H1 (cell line): ENCODE results near the gene TAF4. TPM values are rescaled to one million over a fixed set of nuclear protein-coding genes. Genes with fewer than 3 reads are reported as not detected.

Experiments used
- CTCF ChIA-PET: fragments of 300-600 bp; sonication (Branson Sonifier 250); formaldehyde crosslinking; loops from one replicate; lab custom pipeline; 2021; ENCODE audit not compliant: partially characterized antibody; lab: Charles Lee
- POLR2A ChIA-PET: fragments of 300-600 bp; sonication (Branson Sonifier 250); formaldehyde crosslinking; loops from one replicate; lab custom pipeline; 2021; ENCODE audit warnings: inconsistent platforms; ENCODE audit not compliant: partially characterized antibody; lab: Charles Lee
- DNase-seq, 2 experiments: peaks; one replicate each; pipeline versions ENCODE4 v3.0.0 to v3.0.0-alpha.2; 2010 to 2022; ENCODE audit warnings: low spot score in 2 of 2, low read depth in 1 of 2, mixed read lengths in 1 of 2
- FAIRE-seq: peaks from 2 replicates; lab custom pipeline; 2011; peaks lifted over from hg19 to GRCh38; lab: Jason Lieb, UNC
- H2AFZ ChIP-seq: 2 replicates; pipeline ENCODE4 v1.8.1; 2012; ENCODE audit warnings: low read length, inconsistent platforms
- H2AK5ac ChIP-seq: 2 replicates; pipeline ENCODE4 v1.6.1; 2013; ENCODE audit warnings: low read depth, low read length
- H2BK120ac ChIP-seq: replicated peaks from 2 replicates; pipeline ENCODE3; 2013; ENCODE audit warnings: low read depth, low read length, inconsistent platforms
- H2BK12ac ChIP-seq: 2 replicates; pipeline ENCODE4 v1.6.1; 2013; ENCODE audit warnings: low read depth, low read length
- H2BK15ac ChIP-seq: 2 replicates; pipeline ENCODE4 v1.6.1; 2013; ENCODE audit warnings: low read length
- H2BK20ac ChIP-seq: 2 replicates; pipeline ENCODE4 v1.6.1; 2013; ENCODE audit warnings: low read length
- H2BK5ac ChIP-seq: 2 replicates; pipeline ENCODE4 v1.6.1; 2013; ENCODE audit warnings: low read depth, low read length
- H3K14ac ChIP-seq: 2 replicates; pipeline ENCODE4 v1.6.1; 2013; ENCODE audit warnings: inconsistent platforms; ENCODE audit not compliant: insufficient read length
- H3K18ac ChIP-seq: 2 replicates; pipeline ENCODE4 v1.6.1; 2013; ENCODE audit warnings: low read length; ENCODE audit errors: extremely low read depth
- H3K23ac ChIP-seq: 2 replicates; pipeline ENCODE4 v1.6.1; 2013; ENCODE audit warnings: inconsistent platforms; ENCODE audit not compliant: insufficient read length
- H3K23me2 ChIP-seq: 2 replicates; pipeline ENCODE4 v1.6.1; 2013; ENCODE audit warnings: low read depth, low read length
- H3K27ac ChIP-seq: 2 replicates; pipeline ENCODE4 v1.6.1; 2011; ENCODE audit warnings: low read depth, low read length, inconsistent platforms
- H3K27me3 ChIP-seq, 4 experiments: replicated peaks in 1 of 4; 1 replicate in 1 of 4; 2 replicates in 3 of 4; pipeline versions ENCODE4 v1.6.1 to v1.8.1; 2011 to 2013; ENCODE audit warnings: low read length in 3 of 4, mild to moderate bottlenecking in 3 of 4, inconsistent platforms in 2 of 4, mixed read lengths in 2 of 4, moderate library complexity in 1 of 4; ENCODE audit not compliant: control insufficient read depth in 3 of 4, insufficient read depth in 3 of 4; ENCODE audit errors: extremely low read depth in 1 of 4
- H3K36me3 ChIP-seq, 4 experiments: 2 replicates each; pipeline versions ENCODE4 v1.6.1 to v1.8.1; 2011 to 2013; ENCODE audit warnings: mild to moderate bottlenecking in 4 of 4, low read length in 3 of 4, moderate library complexity in 2 of 4, control low read depth in 1 of 4, inconsistent platforms in 1 of 4; ENCODE audit not compliant: insufficient read depth in 4 of 4, control insufficient read depth in 2 of 4
- H3K4ac ChIP-seq: replicated peaks from 2 replicates; pipeline ENCODE3; 2013; ENCODE audit warnings: low read length, low read depth, mixed read lengths, inconsistent platforms; ENCODE audit not compliant: insufficient read length
- H3K4me1 ChIP-seq, 4 experiments: replicated peaks in 1 of 4; 1 replicate in 1 of 4; 2 replicates in 3 of 4; pipeline versions ENCODE4 v1.6.1 to v1.8.1; 2011 to 2013; ENCODE audit warnings: low read length in 3 of 4, inconsistent platforms in 2 of 4, mixed read lengths in 1 of 4; ENCODE audit not compliant: insufficient read depth in 4 of 4, control insufficient read depth in 3 of 4
- H3K4me2 ChIP-seq, 2 experiments: 2 replicates each; pipeline versions ENCODE4 v1.6.1 to v1.8.1; 2011 to 2013; ENCODE audit warnings: low read depth in 2 of 2, low read length in 2 of 2, control low read depth in 1 of 2, inconsistent platforms in 1 of 2, mild to moderate bottlenecking in 1 of 2; ENCODE audit not compliant: insufficient read depth in 1 of 2
- H3K4me3 ChIP-seq, 4 experiments: fragments of 200-600, 300-600 bp in 1 of 4; sonication (generic), shearing (Covaris generic), sonication (Bioruptor Twin) in 1 of 4; 2 replicates each; pipeline versions ENCODE4 v1.5.1 to v1.8.1; 2011 to 2016; ENCODE audit warnings: low read length in 4 of 4, low read depth in 3 of 4, control low read depth in 2 of 4, inconsistent platforms in 2 of 4, mild to moderate bottlenecking in 2 of 4, mixed read lengths in 1 of 4, moderate library complexity in 1 of 4; ENCODE audit not compliant: insufficient read depth in 2 of 4; ENCODE audit errors: extremely low read depth in 1 of 4
- H3K56ac ChIP-seq: replicated peaks from 2 replicates; pipeline ENCODE3; 2013; ENCODE audit warnings: low read depth, mild to moderate bottlenecking, mixed read lengths, low read length, inconsistent platforms; ENCODE audit not compliant: insufficient read length
- H3K79me1 ChIP-seq: 2 replicates; pipeline ENCODE4 v1.6.1; 2013; ENCODE audit warnings: low read depth, low read length, control low read depth
- H3K79me2 ChIP-seq, 2 experiments: 2 replicates each; pipeline versions ENCODE4 v1.6.1 to v1.8.1; 2012 to 2013; ENCODE audit warnings: low read length in 2 of 2, mild to moderate bottlenecking in 2 of 2, inconsistent platforms in 1 of 2; ENCODE audit not compliant: insufficient read depth in 2 of 2, control insufficient read depth in 1 of 2
- H3K9ac ChIP-seq, 4 experiments: replicated peaks in 1 of 4; 1 replicate in 1 of 4; 2 replicates in 3 of 4; pipeline versions ENCODE4 v1.6.1 to v1.8.1; 2011 to 2013; ENCODE audit warnings: low read depth in 3 of 4, low read length in 3 of 4, control low read depth in 2 of 4, mild to moderate bottlenecking in 2 of 4, moderate library complexity in 2 of 4, inconsistent platforms in 1 of 4; ENCODE audit errors: extremely low read depth in 1 of 4
- H3K9me3 ChIP-seq, 2 experiments: 2 replicates each; pipeline versions ENCODE4 v1.6.1 to v1.8.1; 2012 to 2013; ENCODE audit warnings: mild to moderate bottlenecking in 2 of 2, moderate library complexity in 2 of 2, control low read depth in 1 of 2, inconsistent platforms in 1 of 2, low read depth in 1 of 2, low read length in 1 of 2, mixed read lengths in 1 of 2; ENCODE audit not compliant: insufficient read depth in 2 of 2
- H4K20me1 ChIP-seq, 2 experiments: replicated peaks in 1 of 2; 2 replicates each; pipeline versions ENCODE3 to v1.8.1; 2011 to 2013; ENCODE audit warnings: inconsistent platforms in 2 of 2, low read length in 2 of 2, mild to moderate bottlenecking in 1 of 2; ENCODE audit not compliant: insufficient read depth in 2 of 2, control insufficient read depth in 1 of 2
- H4K5ac ChIP-seq: 2 replicates; pipeline ENCODE4 v1.6.1; 2013; ENCODE audit warnings: low read length, low read depth, mixed read lengths, inconsistent platforms; ENCODE audit not compliant: insufficient read length
- H4K8ac ChIP-seq: 2 replicates; pipeline ENCODE4 v1.8.0; 2013; ENCODE audit warnings: mild to moderate bottlenecking, moderate library complexity, low read length, inconsistent platforms; ENCODE audit not compliant: insufficient read depth; ENCODE audit errors: extremely low read depth
- H4K91ac ChIP-seq: replicated peaks from 2 replicates; pipeline ENCODE3; 2013; ENCODE audit warnings: low read length, mixed read lengths, inconsistent platforms; ENCODE audit not compliant: insufficient read length
- KDM5A ChIP-seq: fragments of 200-600 bp; IDR thresholded peaks from 2 replicates; pipeline ENCODE4 v1.7.1; 2012; ENCODE audit warnings: mild to moderate bottlenecking, low read length, inconsistent platforms, mixed read lengths
- TAF7 ChIP-seq: optimal IDR thresholded peaks from 2 replicates; pipeline ENCODE3; 2011; ENCODE audit warnings: low read depth, mild to moderate bottlenecking, inconsistent platforms, low read length, moderate library complexity, borderline replicate concordance
- WGBS, 2 experiments: shearing (Covaris generic) in 1 of 2; methylation state at CpG; one replicate each; pipeline versions ENCODE4 v1.1.6 to v1.1.7; 2013 to 2015; ENCODE audit warnings: low lambda C conversion rate in 2 of 2, mixed read lengths in 2 of 2, inconsistent platforms in 1 of 2, low coverage in 1 of 2, missing lambda C conversion rate in 1 of 2; ENCODE audit not compliant: insufficient replicate concordance in 2 of 2, insufficient coverage in 1 of 2, insufficient read length in 1 of 2; ENCODE audit errors: extremely low coverage in 1 of 2, missing lambda C conversion rate in 1 of 2; 5-methylcytosine and 5-hydroxymethylcytosine counted together
- polyA plus RNA-seq, 7 experiments: library from polyadenylated mRNA; depleted of rRNA in 3 of 7; stranded (reverse) in 5 of 7; unstranded in 2 of 7; fragments of >200 nt in 5 of 7; fragments of 200-250 nt in 2 of 7; gene quantifications; 1 replicate in 5 of 7; 2 replicates in 1 of 7; 4 replicates in 1 of 7; pipeline versions ENCODE4 v1.2.1 to v1.2.3, GENCODE V29; 2011 to 2013; ENCODE audit warnings: missing spikeins in 2 of 7, mixed read lengths in 2 of 7
- total RNA-seq: library from RNA; stranded (reverse); fragmentation: NEBNext Ultra II Directional; extraction: Animal tissue kit (Norgen Biotek cat#: 25700); gene quantifications from 2 replicates; pipeline ENCODE4 v1.2.1, GENCODE V29; 2021

The TAF4 gene
- total and polyA plus RNA-seq, 2 of the 8 experiments (the other 6 are each of a cell fraction or from before 2014, with no cell fraction given), result 16.0 to 30.1 TPM

- Histone ChIP-seq H4K8ac (peak overlapping the region; percentile 59; the same call in 1 of the 2 replicates), H3K14ac (no peak overlapping the region), H3K27ac (no peak overlapping the region), H2BK120ac (no peak overlapping the region), H3K9me3 (no peaks in the 10 kb centered on the region), H3K36me3 (no peaks in the 10 kb centered on the region), H2AK5ac (no peak overlapping the region), H3K4me1 (peaks cover 0 to 9% (median 5%) of the 10 kb centered on the region in 4 experiments), H3K23ac (no peak overlapping the region), H3K56ac (no peak overlapping the region), H3K4me3 (no peak overlapping the region), H4K20me1 (peaks cover 19 to 34% of the 10 kb centered on the region in 2 experiments), H3K4ac (no peak overlapping the region), H3K79me1 (peaks cover 49% of the 10 kb centered on the region), H3K9ac (no peak overlapping the region), H2BK5ac (no peak overlapping the region), H3K4me2 (no peak overlapping the region), H3K23me2 (no peaks in the 10 kb centered on the region), H2BK12ac (no peak overlapping the region), H3K79me2 (peaks cover 32 to 93% of the 10 kb centered on the region in 2 experiments), H2AFZ (no peak overlapping the region), H2BK15ac (no peak overlapping the region), H4K5ac (no peak overlapping the region), H2BK20ac (no peak overlapping the region), H3K18ac (no peak overlapping the region), H3K27me3 (no peaks in the 10 kb centered on the region), H4K91ac (peak overlapping the region; percentile 19)
- WGBS, 2 experiments, result 90% methylated on average over 25 of the region's 25 CpGs; no CpG with 5 or more reads in 1 of the 2 experiments
- CTCF ChIA-PET, result interaction anchor here (2.4 to 4.3 kb wide), 2 partner anchors 8 to 10 kb away, joined by 11 to 22 read pairs; no protein-coding TSS in a partner anchor
- FAIRE-seq (no peak), DNase-seq (no peak)
- TF ChIP-seq TAF7 (no peak), KDM5A (no peak)
- POLR2A ChIA-PET, result interaction anchor here (0.6 to 1.1 kb wide), 2 partner anchors 9 to 97 kb away, joined by 3 to 4 read pairs; no protein-coding TSS in a partner anchor
Measured at GRCh38 chr20:62020935-62021701, 44.6 kb downstream of the TAF4 start.
